ENCODE results near the gene MTHFD1L.

MTHFD1L gene

GRCh38 chr6:151060766-151061531 lies 195.4 kb downstream of the MTHFD1L start:
- no peak for DNase-seq (ENCODE audit: extremely low read depth, low read depth)
- no peak overlapping the region for H3K4me3 ChIP-seq (replicated peaks; ENCODE audit: low read depth, low read length)
- no peak for TF ChIP-seq CTCF (IDR thresholded peaks at IDR 0.05; ENCODE audit: low read depth, low read length, missing control alignments)

- TF ChIP-seq CTCF (IDR thresholded peaks at IDR 0.05; ENCODE audit: low read depth, low read length, missing control alignments): no peak
- H3K4me3 ChIP-seq (replicated peaks; ENCODE audit: low read depth, low read length): no peak overlapping the region
- no peak for DNase-seq (ENCODE audit: extremely low read depth, low read depth)
Observed at GRCh38 chr6:151063352-151063751, 197.8 kb downstream of the MTHFD1L start.

- no peak overlapping the region for H3K4me3 ChIP-seq (replicated peaks; ENCODE audit: low read depth, low read length)
- TF ChIP-seq CTCF (IDR thresholded peaks at IDR 0.05; ENCODE audit: low read depth, low read length, missing control alignments): no peak
- no peak for DNase-seq (ENCODE audit: extremely low read depth, low read depth)
Observed at GRCh38 chr6:151063842-151064647, 198.5 kb downstream of the MTHFD1L start.

GRCh38 chr6:151065027-151065815 lies 199.7 kb downstream of the MTHFD1L start:
- DNase-seq (ENCODE audit: extremely low read depth, low read depth): no peak
- no peak overlapping the region for H3K4me3 ChIP-seq (replicated peaks; ENCODE audit: low read depth, low read length)
- no peak for TF ChIP-seq CTCF (IDR thresholded peaks at IDR 0.05; ENCODE audit: low read depth, low read length, missing control alignments)

GRCh38 chr6:151067684-151068596 lies 202.4 kb downstream of the MTHFD1L start:
- TF ChIP-seq CTCF (IDR thresholded peaks at IDR 0.05; ENCODE audit: low read depth, low read length, missing control alignments): no peak
- peak; percentile 58 for DNase-seq (ENCODE audit: extremely low read depth, low read depth)
- H3K4me3 ChIP-seq (replicated peaks; ENCODE audit: low read depth, low read length): no peak overlapping the region
